Aorta (tissue), 5 donors: ENCODE data around the gene KIR2DL3. TPM values are rescaled to one million over a fixed set of nuclear protein-coding genes. Genes with fewer than 3 reads are reported as not detected.
"Not testable (repeated sequence)": the region's sequence is repeated elsewhere in the genome, so short reads cannot be mapped to it uniquely, and the experiment has no call there.

Experiments used
- ATAC-seq: fragments of 200-7000 bp; cut with Tn5 transposase; one replicate; pipeline ENCODE4 v1.9.1; 2022; ENCODE audit warnings: moderate library complexity; ENCODE audit not compliant: low FRiP score
- DNase-seq, 2 donors: peaks; one replicate each; pipeline ENCODE4 v3.0.0-alpha.2; 2020
- H3K27ac ChIP-seq, 2 donors: one replicate each; pipeline ENCODE4 v1.5.1; 2013; ENCODE audit warnings: low read length in 2 of 2, mild to moderate bottlenecking in 2 of 2, moderate library complexity in 2 of 2, control low read depth in 1 of 2, inconsistent platforms in 1 of 2, low read depth in 1 of 2
- H3K27me3 ChIP-seq, 2 donors: one replicate each; pipeline ENCODE4 v1.6.1; 2013; ENCODE audit warnings: control low read depth in 1 of 2, low read length in 1 of 2, mild to moderate bottlenecking in 1 of 2, moderate library complexity in 1 of 2; ENCODE audit not compliant: insufficient read depth in 2 of 2, control insufficient read depth in 1 of 2
- H3K36me3 ChIP-seq, 2 donors: one replicate each; pipeline ENCODE4 v1.6.1; 2013; ENCODE audit warnings: control low read depth in 1 of 2, low read length in 1 of 2, mild to moderate bottlenecking in 1 of 2; ENCODE audit not compliant: insufficient read depth in 2 of 2, control insufficient read depth in 1 of 2
- H3K4me1 ChIP-seq, 2 donors: one replicate each; pipeline ENCODE4 v1.6.1; 2013; ENCODE audit warnings: low read length in 2 of 2, control low read depth in 1 of 2, mild to moderate bottlenecking in 1 of 2, moderate library complexity in 1 of 2; ENCODE audit not compliant: insufficient read depth in 2 of 2, control insufficient read depth in 1 of 2
- H3K4me3 ChIP-seq, 2 donors: one replicate each; pipeline ENCODE4 v1.5.1; 2013; ENCODE audit warnings: low read length in 2 of 2, control low read depth in 1 of 2, mild to moderate bottlenecking in 1 of 2
- H3K9me3 ChIP-seq: one replicate; pipeline ENCODE4 v1.6.1; 2013; ENCODE audit warnings: mild to moderate bottlenecking, low read length; ENCODE audit not compliant: control insufficient read depth
- WGBS, 2 donors: extraction: QIAGEN DNeasy Blood & Tissue Kit; methylation state at CpG; one replicate each; pipeline ENCODE4 v1.1.7; 2013; 5-methylcytosine and 5-hydroxymethylcytosine counted together
- intact Hi-C, 2 donors: fragments of 100-400 bp; cut with DNase I; formaldehyde crosslinking; loops; one replicate each; pipeline versions ENCODE4 v1.14.2 to v1.15.0; 2022
- polyA plus RNA-seq, 2 donors: library from polyadenylated mRNA; stranded (reverse); fragments of 200-250 nt; gene quantifications; one replicate each; pipeline ENCODE4 v1.2.3, GENCODE V29; 2013
- total RNA-seq, 2 donors: library from RNA; stranded (reverse); fragmentation: NEBNext Ultra II Directional; extraction: Animal tissue kit (Norgen Biotek cat#: 25700); gene quantifications; one replicate each; pipeline ENCODE4 v1.2.1, GENCODE V29; 2021
- donor health status: healthy with polysubstance abuse.
- donor health status: Bipolar disorder and iron deficiency.
- donor health status: DM: no; HTN: no; CAD: no.
- donor health status: DM: no; HTN: no; CAD: no.
- donor health status: DM: yes; HTN: yes; CAD: no.

Gene KIR2DL3
- total and polyA plus RNA-seq, 4 donors = not detected

- ATAC-seq, H3K36me3 ChIP-seq, H3K27me3 ChIP-seq, intact Hi-C loops, DNase-seq, H3K4me1 ChIP-seq, H3K27ac ChIP-seq, H3K9me3 ChIP-seq, H3K4me3 ChIP-seq: not testable (repeated sequence)
- 63 to 77% methylated on average over 8 of the region's 8 CpGs for WGBS, 2 donors
These were observed 37.5 kb downstream of the KIR2DL3 start for GRCh38 chr19:54775830-54776229.

DNA sequence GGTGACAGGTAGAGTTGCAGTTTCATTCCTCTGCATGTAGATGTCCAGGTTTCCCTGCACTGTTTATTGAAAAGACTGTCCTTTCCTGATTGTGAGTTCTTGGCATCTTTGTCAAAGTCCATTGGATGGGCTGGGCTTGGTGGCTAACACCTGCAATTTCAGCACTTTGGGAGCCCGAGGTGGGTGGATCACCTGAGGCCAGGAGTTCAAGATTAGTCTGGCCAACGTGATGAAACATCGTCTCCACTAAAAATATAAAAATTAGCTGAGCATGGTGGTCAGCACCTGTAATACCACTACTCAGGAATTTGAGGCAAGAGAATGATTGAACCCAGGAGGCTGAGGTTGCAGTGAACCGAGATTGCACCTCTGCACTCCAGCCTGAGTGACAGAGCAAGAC is 39.5 kb downstream of the KIR2DL3 start:
- intact Hi-C loops, H3K9me3 ChIP-seq, ATAC-seq, DNase-seq, H3K4me3 ChIP-seq, H3K27ac ChIP-seq, H3K36me3 ChIP-seq, H3K27me3 ChIP-seq, H3K4me1 ChIP-seq: not testable (repeated sequence)
- 54 to 63% methylated on average over 4 of the region's 4 CpGs for WGBS, 2 donors

DNA sequence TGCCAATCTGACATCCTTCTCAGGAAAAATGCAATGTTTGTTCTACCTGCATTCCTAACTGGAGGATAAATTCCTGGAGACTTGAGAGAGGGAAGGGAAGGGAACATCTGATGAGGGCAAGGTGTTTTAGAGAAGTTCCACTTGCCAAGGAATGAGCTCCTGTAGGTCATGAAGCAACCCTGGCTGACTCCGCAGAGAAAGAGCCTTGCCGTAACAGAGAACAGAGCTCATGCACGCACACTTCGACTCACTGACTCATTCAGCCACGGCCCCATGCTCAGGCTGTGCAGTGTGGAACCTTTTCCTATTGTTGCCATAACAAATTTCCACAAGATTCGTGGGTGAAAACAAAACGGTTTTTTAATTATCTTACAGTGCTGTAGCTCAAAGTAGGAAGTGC is 40.6 kb downstream of the KIR2DL3 start:
- H3K4me1 ChIP-seq, H3K27me3 ChIP-seq, H3K9me3 ChIP-seq, H3K27ac ChIP-seq, intact Hi-C loops, DNase-seq, H3K4me3 ChIP-seq, ATAC-seq, H3K36me3 ChIP-seq: not testable (repeated sequence)
- WGBS, 2 donors = 58 to 86% methylated on average over 7 of the region's 7 CpGs

GRCh38 chr19:54782916-54783315 is 44.6 kb downstream of the KIR2DL3 start:
- ATAC-seq, H3K27ac ChIP-seq, H3K4me3 ChIP-seq, H3K9me3 ChIP-seq, intact Hi-C loops, H3K4me1 ChIP-seq, DNase-seq, H3K36me3 ChIP-seq, H3K27me3 ChIP-seq: not testable (repeated sequence)
- 65 to 67% methylated on average over 4 of the region's 4 CpGs for WGBS, 2 donors

DNA sequence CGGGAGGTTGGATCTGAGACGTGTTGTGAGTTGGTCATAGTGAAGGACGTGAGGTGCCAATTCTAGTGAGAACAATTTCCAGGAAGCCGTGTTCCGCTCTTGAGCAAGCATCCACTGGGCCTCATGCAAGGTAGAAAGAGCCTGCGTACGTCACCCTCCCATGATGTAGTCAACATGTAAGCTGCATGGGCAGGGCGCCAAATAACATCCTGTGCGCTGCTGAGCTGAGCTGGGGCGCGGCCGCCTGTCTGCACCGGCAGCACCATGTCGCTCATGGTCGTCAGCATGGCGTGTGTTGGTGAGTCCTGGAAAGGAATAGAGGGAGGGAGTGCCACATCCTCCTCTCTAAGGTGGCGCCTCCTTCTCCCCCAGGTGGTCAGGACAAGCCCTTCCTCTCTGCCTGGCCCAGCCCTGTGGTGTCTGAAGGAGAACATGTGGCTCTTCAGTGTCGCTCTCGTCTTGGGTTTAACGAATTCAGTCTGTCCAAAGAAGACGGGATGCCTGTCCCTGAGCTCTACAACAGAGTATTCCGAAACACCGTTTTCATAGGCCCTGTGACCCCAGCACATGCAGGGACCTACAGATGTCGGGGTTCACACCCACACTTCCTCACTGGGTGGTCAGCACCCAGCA is 47.9 kb downstream of the KIR2DL3 start:
- H3K9me3 ChIP-seq, H3K27me3 ChIP-seq, H3K4me1 ChIP-seq, H3K36me3 ChIP-seq, ATAC-seq, H3K4me3 ChIP-seq, intact Hi-C loops, H3K27ac ChIP-seq, DNase-seq: not testable (repeated sequence)
- 83 to 84% methylated on average over 23 to 24 of the region's 24 CpGs for WGBS, 2 donors

- H3K27ac ChIP-seq, DNase-seq, H3K4me1 ChIP-seq, H3K4me3 ChIP-seq, H3K9me3 ChIP-seq, intact Hi-C loops, H3K36me3 ChIP-seq, H3K27me3 ChIP-seq, ATAC-seq: not testable (repeated sequence)
- WGBS, 2 donors = 77 to 81% methylated on average over 6 of the region's 6 CpGs
These were observed 49.8 kb downstream of the KIR2DL3 start for GRCh38 chr19:54788154-54788553.

- 53 to 71% methylated on average over 5 of the region's 5 CpGs for WGBS, 2 donors
- H3K27ac ChIP-seq = no peak overlapping the region
- ATAC-seq (no peak), DNase-seq (no peak)
- H3K4me3 ChIP-seq = no peak overlapping the region
- intact Hi-C loops = no loop called here
- no peaks in the 10 kb centered on the region for H3K4me1 ChIP-seq
- no peaks in the 10 kb centered on the region for H3K36me3 ChIP-seq
- H3K27me3 ChIP-seq = no peaks in the 10 kb centered on the region
- peaks cover 2% of the 10 kb centered on the region for H3K9me3 ChIP-seq
These were observed 52.4 kb downstream of the KIR2DL3 start for GRCh38 chr19:54790711-54791110.

DNA sequence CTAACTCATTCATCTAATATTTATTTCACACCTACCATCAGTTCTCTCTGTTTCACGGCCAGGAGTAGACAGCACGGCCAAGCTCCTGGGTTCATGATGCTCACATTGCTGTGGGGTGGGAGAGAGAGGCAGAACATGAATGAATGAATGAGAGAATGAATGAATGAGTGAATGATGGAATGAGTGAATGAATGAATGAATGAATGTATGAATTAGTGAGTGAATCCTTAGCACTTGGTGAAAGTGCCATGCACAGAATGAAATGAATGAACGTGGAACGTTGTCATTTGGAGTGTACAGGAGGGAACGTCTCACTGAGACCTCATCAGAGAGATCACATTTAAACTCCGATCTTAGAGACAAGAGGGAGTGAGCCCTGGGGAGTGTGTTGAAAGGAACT is 53.2 kb downstream of the KIR2DL3 start:
- ATAC-seq = no peak
- intact Hi-C loops = no loop called here
- Histone ChIP-seq H3K36me3 (no peaks in the 10 kb centered on the region), H3K27ac (no peak overlapping the region), H3K9me3 (peaks cover 2% of the 10 kb centered on the region), H3K4me3 (no peak overlapping the region), H3K4me1 (no peaks in the 10 kb centered on the region), H3K27me3 (no peaks in the 10 kb centered on the region)
- 75 to 84% methylated on average over 6 of the region's 6 CpGs for whole genome bisulfite sequencing, 2 donors
- DNase-seq = no peak

DNA sequence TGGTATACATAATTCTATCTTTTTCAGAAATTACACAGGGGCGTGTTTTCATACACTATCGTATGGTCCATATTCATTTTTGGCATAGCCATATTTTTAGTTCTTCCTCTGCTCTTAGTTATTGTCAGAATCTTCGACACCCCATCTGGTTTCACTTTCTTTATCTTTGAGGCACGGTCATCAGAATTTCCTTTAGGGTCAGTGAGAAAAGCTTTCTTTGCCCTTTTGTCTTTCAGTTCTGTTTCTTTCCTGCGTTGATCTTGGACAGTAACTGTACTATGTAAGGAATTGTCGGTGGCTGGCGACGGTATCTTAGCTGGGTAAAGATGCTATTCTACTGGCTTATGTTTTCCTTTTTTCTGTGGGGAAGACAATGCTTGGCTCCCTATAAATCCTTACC is 54.5 kb downstream of the KIR2DL3 start:
- Histone ChIP-seq H3K36me3 (no peaks in the 10 kb centered on the region), H3K27ac (no peak overlapping the region), H3K27me3 (no peaks in the 10 kb centered on the region), H3K4me1 (no peaks in the 10 kb centered on the region), H3K4me3 (no peak overlapping the region), H3K9me3 (peaks cover 1% of the 10 kb centered on the region)
- ATAC-seq (no peak), DNase-seq (no peak)
- 48 to 66% methylated on average over 8 of the region's 8 CpGs for WGBS, 2 donors
- intact Hi-C loops = no loop called here
